Measurements from ENCODE around the gene GARS1. TPM values are rescaled to one million over a fixed set of nuclear protein-coding genes. Genes with fewer than 3 reads are reported as not detected.

GARS1 gene
- total RNA-seq, 1 experiment from 2014 or later, result 274 TPM

DNA sequence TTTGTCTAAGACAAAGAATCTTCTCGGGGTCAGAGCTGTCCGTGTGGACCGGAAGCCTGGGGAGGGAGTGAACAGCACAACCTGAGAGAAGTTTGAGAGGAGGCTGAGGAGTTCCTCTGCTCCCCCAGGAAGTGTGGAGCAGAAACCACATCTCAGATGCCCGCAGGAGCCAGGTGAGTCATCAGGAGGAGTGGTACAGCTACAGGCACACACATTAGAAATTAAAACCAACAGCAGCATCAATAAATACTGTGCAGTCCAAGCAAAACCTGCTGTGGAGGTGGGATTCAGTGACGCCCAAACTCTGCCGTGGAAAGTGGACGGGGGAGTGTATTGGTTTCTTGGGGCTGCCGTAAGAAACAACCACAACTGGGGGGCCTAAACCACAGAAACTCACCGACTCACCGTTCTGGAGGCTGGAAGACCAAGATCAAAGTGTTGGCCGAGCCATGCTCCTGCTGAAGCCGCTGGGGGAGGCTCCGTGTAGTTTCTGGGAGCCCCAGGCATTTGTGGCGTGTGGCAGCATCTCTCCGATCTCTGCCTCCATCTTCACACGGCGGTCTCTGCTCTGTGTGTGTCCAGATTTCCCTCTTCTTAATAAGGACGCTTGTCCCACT is 31.2 kb upstream of the GARS1 start:
- no peaks in the 10 kb centered on the region for H4K20me1 ChIP-seq (ENCODE audit: insufficient read depth)
- ChIA-PET POLR2A (ENCODE audit: unreplicated experiment) (interaction anchor here (0.6 to 0.7 kb wide), 3 partner anchors 186 to 628 kb away, joined by 3 to 4 read pairs (median 3); no protein-coding TSS in a partner anchor), CTCF (interaction anchor here (0.6 to 3.0 kb wide), 11 partner anchors 12 to 815 kb away, joined by 3 to 20 read pairs (median 3); no protein-coding TSS in a partner anchor)
- no TSS peak for BruUV-seq (replicated peaks)
- peak overlapping the region; percentile 10; the same call in 1 of the 2 replicates for H3K4me2 ChIP-seq
- peaks cover 8% of the 10 kb centered on the region; the same call in 1 of the 2 replicates for H3F3A ChIP-seq (ENCODE audit: insufficient read depth, low read depth)
- no peak overlapping the region for H3K27ac ChIP-seq
- peaks cover 15% of the 10 kb centered on the region for H3K4me1 ChIP-seq (replicated peaks; ENCODE audit: insufficient read depth)
- H3K4me3 ChIP-seq, result no peak overlapping the region
- H3K79me2 ChIP-seq (ENCODE audit: low read depth), result no peaks in the 10 kb centered on the region
- H3K36me3 ChIP-seq (ENCODE audit: low read depth), result no peaks in the 10 kb centered on the region; the same call in 1 of the 2 replicates
- intact Hi-C loops (cut with micrococcal nuclease; ENCODE audit: unreplicated experiment), result loop anchor here (2.0 to 10.0 kb wide), 7 partner anchors 59 to 1641 kb away; partner anchors contain the start of genes GGCT, NOD1 and SCRN1
- no peaks in the 10 kb centered on the region for H3K9me2 ChIP-seq (ENCODE audit: insufficient read depth)
- H2AFZ ChIP-seq, result no peak overlapping the region
- no peaks in the 10 kb centered on the region for H3K27me3 ChIP-seq (ENCODE audit: insufficient read depth, low read depth)
- TF ChIP-seq CTCF (conservative IDR thresholded peaks at IDR 0.05) (no peak), EZH2 (IDR thresholded peaks at IDR 0.05; ENCODE audit: low read depth) (no peak)
- no peaks in the 10 kb centered on the region for H3K9me3 ChIP-seq (ENCODE audit: insufficient read depth, low read depth)
- DNase-seq, result peak; percentile 61 to 72

DNA sequence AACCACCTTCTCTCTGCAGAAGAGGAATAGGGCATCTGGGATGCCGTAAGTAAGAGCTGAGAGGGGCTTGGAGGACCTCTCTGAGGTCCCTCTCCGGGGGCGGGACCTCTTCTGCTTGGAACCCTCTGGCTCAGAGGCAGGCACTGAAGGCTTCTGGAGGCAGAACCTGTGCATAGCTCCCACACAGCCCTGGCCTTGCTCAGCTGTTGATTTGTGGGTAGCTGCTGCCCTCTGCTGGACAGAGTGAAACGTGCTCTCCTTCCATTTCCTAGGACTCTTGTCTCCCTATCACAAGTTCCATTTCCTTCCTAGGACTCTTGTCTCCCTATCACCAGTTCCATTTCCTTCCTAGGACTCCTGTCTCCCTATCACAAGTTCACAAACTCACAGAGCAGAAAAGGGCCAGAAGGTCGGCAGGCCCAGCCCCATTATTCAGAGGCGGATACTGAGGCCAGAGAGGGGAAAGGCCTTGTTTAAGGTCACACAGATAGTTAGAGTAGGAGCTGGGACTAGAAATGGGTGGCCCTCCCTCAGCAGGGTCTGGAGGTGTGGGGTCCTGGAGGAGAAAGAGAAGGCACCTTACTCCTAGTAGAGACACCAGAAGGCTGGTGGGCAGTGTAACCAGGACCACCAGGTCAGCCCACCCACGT is 30.3 kb upstream of the GARS1 start:
- POLR2A ChIA-PET (ENCODE audit: unreplicated experiment), result interaction anchor here (0.6 to 0.8 kb wide), 2 partner anchors 398 to 629 kb away, joined by 4 to 8 read pairs; no protein-coding TSS in a partner anchor
- H3K9me3 ChIP-seq (ENCODE audit: insufficient read depth, low read depth), result no peaks in the 10 kb centered on the region
- H3K4me2 ChIP-seq, result no peak overlapping the region
- no TSS peak for BruUV-seq (replicated peaks)
- H2AFZ ChIP-seq, result no peak overlapping the region
- TF ChIP-seq EZH2 (IDR thresholded peaks at IDR 0.05; ENCODE audit: low read depth) (no peak), CTCF (conservative IDR thresholded peaks at IDR 0.05) (peak; percentile 97)
- no peaks in the 10 kb centered on the region; the same call in 1 of the 2 replicates for H3K36me3 ChIP-seq (ENCODE audit: low read depth)
- H3K4me3 ChIP-seq, result no peak overlapping the region
- peaks cover 8% of the 10 kb centered on the region; the same call in 1 of the 2 replicates for H3F3A ChIP-seq (ENCODE audit: insufficient read depth, low read depth)
- H3K27ac ChIP-seq, result no peak overlapping the region
- intact Hi-C loops (cut with micrococcal nuclease; ENCODE audit: unreplicated experiment), result loop anchor here (1.0 to 10.0 kb wide), 13 partner anchors 16 to 1642 kb away; partner anchors contain the start of genes NOD1, SCRN1 and ZNRF2
- H4K20me1 ChIP-seq (ENCODE audit: insufficient read depth), result no peaks in the 10 kb centered on the region
- CTCF ChIA-PET, result interaction anchor here (0.6 to 3.0 kb wide), 12 partner anchors 13 to 1642 kb away, joined by 3 to 20 read pairs (median 4); no protein-coding TSS in a partner anchor
- DNase-seq, result peak; percentile 74 to 83
- no peaks in the 10 kb centered on the region for H3K9me2 ChIP-seq (ENCODE audit: insufficient read depth)
- peaks cover 15% of the 10 kb centered on the region for H3K4me1 ChIP-seq (replicated peaks; ENCODE audit: insufficient read depth)
- no peaks in the 10 kb centered on the region for H3K79me2 ChIP-seq (ENCODE audit: low read depth)
- no peaks in the 10 kb centered on the region for H3K27me3 ChIP-seq (ENCODE audit: insufficient read depth, low read depth)

- TF ChIP-seq EZH2 (IDR thresholded peaks at IDR 0.05; ENCODE audit: low read depth) (no peak), CTCF (conservative IDR thresholded peaks at IDR 0.05) (no peak)
- intact Hi-C loops (cut with micrococcal nuclease; ENCODE audit: unreplicated experiment), result loop anchor here (10.0 kb wide), 2 partner anchors 822 to 932 kb away; no protein-coding TSS in a partner anchor
- CTCF ChIA-PET, result no interaction called here
Observed at GRCh38 chr7:30566596-30566995, 28.1 kb upstream of the GARS1 start.

More at GRCh38 chr7:30566596-30566995, 28.1 kb upstream of the GARS1 start:
- Histone ChIP-seq H3K4me3 (no peak overlapping the region), H2AFZ (no peak overlapping the region), H3K9me2 (ENCODE audit: insufficient read depth) (no peaks in the 10 kb centered on the region), H3K79me2 (ENCODE audit: low read depth) (no peaks in the 10 kb centered on the region), H3K9me3 (ENCODE audit: insufficient read depth, low read depth) (peaks cover 4% of the 10 kb centered on the region; the same call in 1 of the 2 replicates), H3K27ac (no peak overlapping the region), H3K4me2 (no peak overlapping the region), H3K4me1 (replicated peaks; ENCODE audit: insufficient read depth) (peaks cover 15% of the 10 kb centered on the region), H3K36me3 (ENCODE audit: low read depth) (peaks cover 11% of the 10 kb centered on the region; the same call in 1 of the 2 replicates), H3K27me3 (ENCODE audit: insufficient read depth, low read depth) (no peaks in the 10 kb centered on the region), H4K20me1 (ENCODE audit: insufficient read depth) (no peaks in the 10 kb centered on the region), H3F3A (ENCODE audit: insufficient read depth, low read depth) (peaks cover 8% of the 10 kb centered on the region; the same call in 1 of the 2 replicates)
- POLR2A ChIA-PET (ENCODE audit: unreplicated experiment), result interaction anchor here (0.6 kb wide), 1 partner anchor 776 kb away, joined by 3 read pairs; no protein-coding TSS in a partner anchor
- no peak for DNase-seq
- BruUV-seq (replicated peaks), result no TSS peak
